GM13976 (cell line): ENCODE measurements around the gene SMURF1.
A peak's percentile ranks its signal among the peaks of the same experiment; 100 is the strongest.

Experiments used
- DNase-seq: peaks from one replicate; pipeline ENCODE4 v3.0.0; 2012; ENCODE audit warnings: low spot score
- in situ Hi-C: fragments of 300-500 bp; cut with MboI; formaldehyde crosslinking; loops from one replicate; pipeline ENCODE4 v1.12.0; 2022; ENCODE audit warnings: low sequenced_read_pairs, mixed read lengths, inconsistent platforms; ENCODE audit not compliant: unreplicated experiment
- TF ChIP-seq, protein P1 (sequence below): IDR thresholded peaks from 2 replicates; pipeline ENCODE4 v1.5.1; 2012; ENCODE audit warnings: borderline replicate concordance, mild to moderate bottlenecking; ENCODE audit not compliant: insufficient read depth; ENCODE audit errors: extremely low read depth, missing control alignments, control extremely low read depth

Gene SMURF1

DNA sequence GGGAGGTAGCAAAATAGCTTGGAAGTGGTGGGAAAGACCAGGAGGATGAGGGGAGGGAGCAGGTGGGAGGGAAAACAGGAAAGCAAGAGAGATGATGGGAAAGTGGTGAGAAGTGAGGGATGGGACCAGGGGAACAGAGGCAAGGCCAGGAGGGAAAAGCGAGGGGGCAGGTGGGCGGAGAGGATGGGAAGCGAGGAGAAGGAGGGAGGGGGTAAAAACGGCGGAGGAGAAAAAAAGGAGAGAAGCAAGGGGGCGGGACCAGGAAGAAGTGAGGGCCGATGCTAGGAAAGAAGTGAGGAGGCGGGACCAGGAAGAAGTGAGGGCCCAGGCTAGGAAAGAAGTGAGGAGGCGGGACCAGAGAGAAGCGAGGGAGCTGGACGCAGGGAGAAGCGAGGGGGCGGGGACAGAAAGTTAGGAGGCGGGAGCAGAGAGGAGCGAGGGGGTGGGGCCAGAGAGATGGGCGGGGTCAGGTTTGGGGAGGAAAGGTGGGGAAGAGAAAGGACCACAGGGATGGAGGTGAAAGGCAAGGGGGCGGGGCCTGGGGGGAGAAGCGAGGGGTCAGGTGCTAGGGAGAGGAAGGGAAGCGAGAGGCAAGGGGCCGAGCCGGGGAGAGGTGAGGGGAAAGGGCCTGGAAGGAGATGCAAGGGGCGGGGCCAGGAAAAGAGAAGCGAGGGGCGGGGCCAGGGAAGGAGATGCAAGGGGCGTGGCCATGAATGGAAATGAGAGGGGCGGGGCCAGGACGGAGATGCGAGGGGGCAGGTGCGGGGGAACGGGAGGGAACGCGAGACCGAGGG lies 984 bp downstream of the SMURF1 start:
- DNase-seq, result peak; percentile 90
- TF ChIP-seq, protein P1, sequence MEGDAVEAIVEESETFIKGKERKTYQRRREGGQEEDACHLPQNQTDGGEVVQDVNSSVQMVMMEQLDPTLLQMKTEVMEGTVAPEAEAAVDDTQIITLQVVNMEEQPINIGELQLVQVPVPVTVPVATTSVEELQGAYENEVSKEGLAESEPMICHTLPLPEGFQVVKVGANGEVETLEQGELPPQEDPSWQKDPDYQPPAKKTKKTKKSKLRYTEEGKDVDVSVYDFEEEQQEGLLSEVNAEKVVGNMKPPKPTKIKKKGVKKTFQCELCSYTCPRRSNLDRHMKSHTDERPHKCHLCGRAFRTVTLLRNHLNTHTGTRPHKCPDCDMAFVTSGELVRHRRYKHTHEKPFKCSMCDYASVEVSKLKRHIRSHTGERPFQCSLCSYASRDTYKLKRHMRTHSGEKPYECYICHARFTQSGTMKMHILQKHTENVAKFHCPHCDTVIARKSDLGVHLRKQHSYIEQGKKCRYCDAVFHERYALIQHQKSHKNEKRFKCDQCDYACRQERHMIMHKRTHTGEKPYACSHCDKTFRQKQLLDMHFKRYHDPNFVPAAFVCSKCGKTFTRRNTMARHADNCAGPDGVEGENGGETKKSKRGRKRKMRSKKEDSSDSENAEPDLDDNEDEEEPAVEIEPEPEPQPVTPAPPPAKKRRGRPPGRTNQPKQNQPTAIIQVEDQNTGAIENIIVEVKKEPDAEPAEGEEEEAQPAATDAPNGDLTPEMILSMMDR, result no peak
- in situ Hi-C loops, result no loop called here

- DNase-seq, result peak; percentile 49
- TF ChIP-seq, protein P1, result no peak
- in situ Hi-C loops, result no loop called here
These were observed 1.8 kb downstream of the SMURF1 start for GRCh38 chr7:99141841-99142726.

DNA sequence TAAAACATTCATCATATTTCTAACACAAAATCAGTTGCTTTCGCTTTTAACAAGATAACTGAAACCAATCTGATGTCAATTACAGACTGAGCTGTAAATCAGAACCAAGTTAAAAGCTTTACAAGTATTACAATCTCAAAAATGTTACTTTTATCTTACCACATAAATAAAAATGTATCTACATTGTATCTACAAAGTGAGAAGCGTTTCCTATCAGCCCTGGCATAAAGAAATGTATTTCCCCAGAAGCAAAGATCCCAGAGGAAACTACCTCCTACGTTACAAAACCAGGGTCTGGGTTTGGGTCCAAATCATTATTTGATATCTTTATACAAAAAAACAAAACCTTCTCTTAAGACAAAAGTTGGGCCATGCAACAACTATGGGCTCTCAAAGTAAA lies 2.6 kb downstream of the SMURF1 start:
- in situ Hi-C loops, result no loop called here

GRCh38 chr7:99140813-99141212 lies 3.1 kb downstream of the SMURF1 start:
- in situ Hi-C loops, result no loop called here
- TF ChIP-seq, protein P1, result no peak
- DNase-seq, result no peak

More for the DNA sequence above, 2.6 kb downstream of the SMURF1 start:
- DNase-seq, result no peak
- TF ChIP-seq, protein P1, result no peak

- in situ Hi-C loops, result no loop called here
- TF ChIP-seq, protein P1, result no peak
- DNase-seq, result no peak
These were observed 4.9 kb downstream of the SMURF1 start for GRCh38 chr7:99139036-99139435.

GRCh38 chr7:99137411-99138180 lies 6.3 kb downstream of the SMURF1 start:
- DNase-seq, result no peak
- in situ Hi-C loops, result no loop called here
- TF ChIP-seq, protein P1, result no peak
